Fibroblast of lung (primary cell): ENCODE results near the gene PYY.

Experiments
- EZH2 ChIP-seq: IDR thresholded peaks from 2 replicates; pipeline ENCODE4 v1.5.1; 2012; ENCODE audit warnings: low read length, control low read depth, mild to moderate bottlenecking; ENCODE audit errors: missing control alignments
- TF ChIP-seq, protein P1 (sequence below), 2 donors: IDR thresholded peaks in 1 of 2; conservative IDR thresholded peaks in 1 of 2; 1 replicate in 1 of 2; 2 replicates in 1 of 2; pipeline ENCODE4 v1.5.1; 2011 to 2012; ENCODE audit warnings: low read length in 2 of 2, control low read depth in 1 of 2, inconsistent platforms in 1 of 2, low read depth in 1 of 2, mild to moderate bottlenecking in 1 of 2

- TF ChIP-seq, protein P1, sequence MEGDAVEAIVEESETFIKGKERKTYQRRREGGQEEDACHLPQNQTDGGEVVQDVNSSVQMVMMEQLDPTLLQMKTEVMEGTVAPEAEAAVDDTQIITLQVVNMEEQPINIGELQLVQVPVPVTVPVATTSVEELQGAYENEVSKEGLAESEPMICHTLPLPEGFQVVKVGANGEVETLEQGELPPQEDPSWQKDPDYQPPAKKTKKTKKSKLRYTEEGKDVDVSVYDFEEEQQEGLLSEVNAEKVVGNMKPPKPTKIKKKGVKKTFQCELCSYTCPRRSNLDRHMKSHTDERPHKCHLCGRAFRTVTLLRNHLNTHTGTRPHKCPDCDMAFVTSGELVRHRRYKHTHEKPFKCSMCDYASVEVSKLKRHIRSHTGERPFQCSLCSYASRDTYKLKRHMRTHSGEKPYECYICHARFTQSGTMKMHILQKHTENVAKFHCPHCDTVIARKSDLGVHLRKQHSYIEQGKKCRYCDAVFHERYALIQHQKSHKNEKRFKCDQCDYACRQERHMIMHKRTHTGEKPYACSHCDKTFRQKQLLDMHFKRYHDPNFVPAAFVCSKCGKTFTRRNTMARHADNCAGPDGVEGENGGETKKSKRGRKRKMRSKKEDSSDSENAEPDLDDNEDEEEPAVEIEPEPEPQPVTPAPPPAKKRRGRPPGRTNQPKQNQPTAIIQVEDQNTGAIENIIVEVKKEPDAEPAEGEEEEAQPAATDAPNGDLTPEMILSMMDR (conservative IDR thresholded peaks at IDR 0.05 in 1 of 2, IDR thresholded peaks at IDR 0.05 in 1 of 2; ENCODE audit: low read depth in 1 of 2, low read length in 2 of 2): no peak
- no peak for TF ChIP-seq EZH2
Observed at GRCh38 chr17:43928609-43929008, 25.1 kb downstream of the PYY start.
